GM19395 (cell line): ENCODE data around the gene SHROOM4.

ENCODE experiments used
- ATAC-seq: cut with Tn5 transposase; IDR thresholded peaks from one replicate; pipeline ENCODE4 v1.9.1; 2021; ENCODE audit warnings: mild to moderate bottlenecking, moderate library complexity; ENCODE audit not compliant: unreplicated experiment

SHROOM4 gene

DNA sequence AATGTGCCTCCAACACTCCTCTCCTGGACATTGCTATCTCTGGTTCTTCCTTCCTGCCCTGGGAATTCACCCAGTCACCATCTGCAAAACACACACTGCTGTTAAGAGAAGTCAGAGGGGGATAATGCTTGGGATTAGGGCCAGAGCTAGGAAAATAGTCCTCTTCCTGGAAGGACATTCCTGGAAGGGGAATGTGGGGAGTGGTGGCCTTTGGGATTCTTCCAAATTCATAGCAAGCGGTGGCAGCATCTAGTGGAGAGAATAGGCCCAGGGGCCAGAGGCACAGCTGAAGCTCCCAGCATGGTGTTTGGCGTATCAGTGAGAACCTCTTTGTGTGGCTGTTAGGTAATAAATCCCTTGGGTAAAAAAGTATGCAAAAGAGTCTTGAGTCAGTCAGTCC lies 34.3 kb downstream of the SHROOM4 start:
- no peak for ATAC-seq

DNA sequence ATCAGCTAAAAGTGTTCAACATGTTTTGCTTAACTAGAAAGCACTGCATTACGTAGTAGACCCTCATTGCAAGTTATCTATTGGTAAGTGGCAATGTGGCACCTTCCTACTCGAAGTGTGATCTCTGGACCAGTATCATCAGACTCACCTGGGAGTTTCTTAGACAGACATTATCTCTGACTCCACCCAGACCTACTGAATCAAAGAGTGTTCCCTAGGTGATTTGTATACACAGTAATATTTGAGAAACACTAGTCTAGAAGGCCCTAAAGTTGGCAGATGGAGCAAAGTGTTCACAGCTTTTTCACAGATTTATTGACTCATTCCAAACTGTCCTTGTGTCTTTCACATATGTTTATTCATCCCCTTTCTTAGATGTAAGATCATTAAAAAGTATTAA lies 35.7 kb downstream of the SHROOM4 start:
- no peak for ATAC-seq

DNA sequence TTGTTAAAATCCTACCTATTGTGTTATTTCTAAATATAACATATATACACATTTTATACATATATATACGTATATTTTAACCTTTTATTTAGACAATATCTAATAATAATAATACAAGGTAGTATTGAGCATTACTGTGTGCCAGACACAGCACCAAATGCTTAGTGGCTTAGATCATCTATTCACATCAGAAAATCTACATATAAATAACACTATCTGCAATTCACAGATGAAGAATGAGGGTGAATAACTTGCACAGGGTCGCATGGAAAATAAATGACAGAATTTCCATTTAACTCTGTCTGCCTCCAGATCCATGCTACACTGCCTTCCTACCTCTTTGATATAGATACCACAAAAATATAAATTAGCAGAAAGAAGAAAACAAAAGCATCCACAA lies 37.7 kb downstream of the SHROOM4 start:
- no peak for ATAC-seq

DNA sequence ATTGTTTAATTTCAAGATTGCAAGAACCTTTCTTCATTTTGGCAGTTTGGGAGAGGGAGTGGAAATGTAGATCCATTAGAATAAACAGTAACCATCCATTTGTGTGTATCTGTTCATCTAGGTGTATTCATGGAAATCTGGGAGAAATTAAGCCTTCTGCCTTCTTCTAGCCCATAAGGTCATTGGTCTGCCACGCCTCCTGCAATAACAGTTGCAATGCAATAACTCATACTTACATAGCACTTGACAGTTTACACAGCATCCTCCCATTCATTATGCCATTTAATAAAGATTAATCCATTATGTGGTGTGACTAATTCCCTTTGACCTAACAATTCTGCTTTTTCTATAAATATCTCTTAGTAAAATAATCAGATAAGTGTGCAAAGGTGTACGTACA lies 42.6 kb downstream of the SHROOM4 start:
- no peak for ATAC-seq

GRCh38 chrX:50770702-50771101 lies 43.3 kb downstream of the SHROOM4 start:
- no peak for ATAC-seq

GRCh38 chrX:50769389-50770063 lies 44.5 kb downstream of the SHROOM4 start:
- no peak for ATAC-seq

DNA sequence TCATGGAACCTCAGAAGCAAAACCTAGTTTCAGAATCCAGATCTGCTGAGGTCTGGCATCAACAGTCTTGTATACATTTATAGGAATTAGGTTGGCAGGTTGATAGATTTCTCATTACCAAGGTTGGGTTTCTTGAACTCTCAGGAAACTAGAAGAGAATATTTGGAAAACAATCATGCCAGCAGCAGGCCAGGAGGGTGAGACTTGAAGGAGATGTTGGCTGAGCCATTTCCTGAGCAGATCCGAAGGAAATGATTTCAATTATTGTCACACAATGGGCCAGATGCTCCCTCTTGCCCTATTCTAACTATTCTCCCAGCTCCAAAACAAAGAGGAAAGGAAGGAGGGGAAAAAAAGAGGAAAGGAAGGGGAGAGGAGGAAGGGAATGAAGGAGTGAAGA lies 45.2 kb downstream of the SHROOM4 start:
- ATAC-seq, result no peak

GRCh38 chrX:50765986-50766385 lies 48.0 kb downstream of the SHROOM4 start:
- no peak for ATAC-seq

GRCh38 chrX:50762578-50762977 lies 51.4 kb downstream of the SHROOM4 start:
- ATAC-seq, result no peak

DNA sequence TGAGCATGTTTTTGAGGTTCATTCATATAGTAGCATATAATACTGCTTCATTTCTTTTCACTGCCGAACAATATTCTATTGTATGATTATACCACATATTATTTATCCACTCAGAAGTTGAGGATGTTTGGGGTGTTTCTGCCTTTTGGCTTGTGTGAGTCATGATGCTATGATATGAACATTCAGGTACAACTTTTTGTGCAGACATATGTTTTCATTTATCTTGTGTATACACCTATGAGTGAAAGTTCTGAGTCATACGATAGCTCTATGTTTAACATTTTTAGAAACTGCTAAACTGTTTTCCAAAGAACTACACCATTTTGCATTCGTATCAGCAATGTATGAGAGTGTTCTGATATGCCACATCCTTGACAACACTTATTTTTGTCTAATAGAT lies 57.7 kb downstream of the SHROOM4 start:
- no peak for ATAC-seq

- no peak for ATAC-seq
Observed at GRCh38 chrX:50751091-50751490, 62.9 kb downstream of the SHROOM4 start.

DNA sequence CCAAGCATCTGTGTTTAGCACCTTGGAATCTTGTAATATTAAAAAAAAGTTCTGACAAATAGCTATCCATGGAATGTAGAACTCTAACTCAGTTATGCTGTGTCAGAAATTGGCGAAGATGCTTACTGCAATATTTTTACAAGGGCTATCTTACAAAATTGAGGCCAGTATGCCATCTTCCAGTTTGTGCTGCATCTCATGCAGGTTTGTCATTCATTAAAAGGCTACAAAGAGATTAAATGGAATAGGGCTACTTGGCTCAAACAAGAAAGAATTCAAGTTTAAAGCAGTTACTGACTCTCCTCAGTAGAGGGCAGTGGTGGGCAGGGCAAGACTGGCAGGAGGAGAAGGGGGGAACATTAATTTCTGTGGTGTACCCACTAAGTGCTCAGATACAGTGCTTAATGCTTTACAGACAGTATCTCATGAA lies 66.5 kb downstream of the SHROOM4 start:
- ATAC-seq, result no peak

DNA sequence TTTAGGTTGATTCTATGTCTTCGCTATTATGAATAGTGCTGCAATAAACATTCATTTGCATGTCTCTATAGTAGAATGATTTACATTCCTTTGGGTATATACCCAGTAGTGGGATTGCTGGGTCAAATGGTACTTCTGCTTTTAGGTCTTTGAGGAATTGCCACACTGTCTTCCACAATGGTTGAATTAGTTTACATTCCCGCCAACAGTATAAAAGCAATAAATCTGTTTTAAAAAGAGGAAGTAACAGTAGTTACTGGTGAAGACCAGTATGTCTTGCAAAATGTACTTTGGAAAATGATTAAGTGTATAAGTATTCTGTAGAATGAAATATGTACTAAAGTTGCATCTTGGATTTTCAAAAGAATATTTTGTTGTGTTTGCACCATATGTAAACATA lies 77.3 kb downstream of the SHROOM4 start:
- ATAC-seq, result no peak

DNA sequence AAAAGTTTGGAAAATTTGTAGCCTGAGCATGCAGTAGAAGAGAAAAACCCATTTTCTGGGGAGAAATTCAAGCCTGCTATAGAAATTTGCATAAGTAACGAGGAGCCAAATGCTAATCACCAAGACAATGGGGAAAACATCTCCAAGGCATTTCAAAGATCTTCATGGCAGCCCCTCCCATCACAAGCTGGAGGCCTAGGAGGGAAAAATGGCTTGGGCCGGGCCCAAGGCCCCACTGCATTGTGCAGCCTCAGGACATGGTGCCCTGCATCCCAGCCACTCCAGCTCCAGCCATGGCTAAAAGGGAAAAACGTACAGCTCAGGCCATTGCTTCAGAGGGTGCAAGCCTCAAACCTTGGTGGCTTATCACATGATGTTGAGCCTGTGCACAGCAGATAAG lies 87.7 kb downstream of the SHROOM4 start:
- no peak for ATAC-seq

GRCh38 chrX:50725310-50725709 lies 88.7 kb downstream of the SHROOM4 start:
- no peak for ATAC-seq

- ATAC-seq, result no peak
Observed at GRCh38 chrX:50723006-50723405, 91.0 kb downstream of the SHROOM4 start.

- ATAC-seq, result no peak
Observed at GRCh38 chrX:50721764-50722521, 92.1 kb downstream of the SHROOM4 start.

DNA sequence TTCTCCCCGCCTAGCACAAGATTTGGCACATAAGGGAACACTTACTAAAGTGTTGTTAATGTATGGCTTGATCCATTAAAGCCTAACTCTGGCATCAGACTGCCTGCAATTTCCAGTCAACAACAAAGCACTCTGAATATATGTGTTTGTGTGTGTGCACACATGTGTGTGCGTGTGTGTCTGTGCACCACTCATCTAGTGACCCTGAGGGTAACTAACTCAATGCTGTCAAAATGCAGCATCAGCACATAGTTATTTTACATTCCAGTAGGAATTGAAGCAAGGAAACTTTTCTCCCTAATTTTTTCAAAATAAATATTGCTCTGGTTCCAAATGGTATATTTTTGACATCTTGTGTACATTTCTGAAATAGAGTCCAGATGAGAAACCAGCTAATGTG lies 94.4 kb downstream of the SHROOM4 start:
- no peak for ATAC-seq

DNA sequence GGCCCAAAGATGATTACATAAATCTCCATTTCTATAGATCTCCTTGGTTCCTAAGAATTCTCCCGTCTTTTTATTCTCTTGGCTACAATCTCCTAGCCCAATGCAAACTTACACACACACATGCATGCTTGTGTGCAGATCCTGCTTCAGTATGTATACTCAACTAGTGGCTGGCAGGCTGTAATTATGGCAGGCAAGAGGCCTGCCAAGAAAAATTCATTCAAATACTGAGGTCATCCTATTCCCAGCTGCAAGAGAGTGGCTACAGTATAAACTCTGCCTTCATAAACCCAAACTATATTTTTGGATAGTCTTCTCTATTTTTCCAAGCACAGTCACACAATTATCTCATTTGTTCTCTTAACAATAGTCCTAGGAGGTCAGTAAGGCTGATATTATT lies 95.2 kb downstream of the SHROOM4 start:
- no peak for ATAC-seq

DNA sequence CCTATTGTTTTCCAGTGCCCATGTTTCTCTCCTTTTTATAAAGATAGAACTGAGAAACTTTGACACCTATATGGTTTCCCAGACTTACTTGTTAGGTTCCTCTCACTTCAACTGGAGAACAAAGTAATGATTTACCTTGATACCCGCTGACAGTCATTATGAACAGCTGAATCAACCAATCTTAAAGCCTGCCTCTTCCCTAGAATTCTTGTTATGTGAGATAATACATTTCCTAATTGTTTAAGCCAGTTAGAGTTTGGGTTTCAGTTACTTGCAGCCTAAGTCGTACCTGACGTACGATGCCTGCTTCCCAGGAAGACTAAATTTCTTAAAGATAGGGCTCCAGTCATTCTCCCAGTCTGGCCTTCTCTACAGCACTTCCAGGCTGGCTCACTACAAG lies 97.3 kb downstream of the SHROOM4 start:
- no peak for ATAC-seq

DNA sequence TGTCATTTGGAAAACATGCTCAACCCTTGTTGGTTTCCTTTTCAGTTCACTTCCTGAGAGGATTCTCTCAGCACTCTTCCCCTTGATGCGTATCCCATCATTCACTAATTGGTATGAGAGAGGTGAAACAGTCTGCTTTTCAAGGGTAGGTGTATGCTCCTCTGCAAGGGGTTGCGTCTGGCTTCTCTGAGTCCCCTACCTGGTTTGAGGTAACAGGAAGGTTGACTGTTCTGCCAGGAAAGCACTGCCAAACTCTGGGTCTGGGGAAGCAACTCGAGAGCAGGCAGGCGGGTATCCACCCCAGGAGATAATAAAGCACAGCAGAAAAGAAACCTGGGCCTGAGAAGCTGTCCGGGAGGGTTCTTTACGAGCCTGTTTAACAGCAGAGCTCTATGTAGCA lies 101.2 kb downstream of the SHROOM4 start:
- no peak for ATAC-seq

DNA sequence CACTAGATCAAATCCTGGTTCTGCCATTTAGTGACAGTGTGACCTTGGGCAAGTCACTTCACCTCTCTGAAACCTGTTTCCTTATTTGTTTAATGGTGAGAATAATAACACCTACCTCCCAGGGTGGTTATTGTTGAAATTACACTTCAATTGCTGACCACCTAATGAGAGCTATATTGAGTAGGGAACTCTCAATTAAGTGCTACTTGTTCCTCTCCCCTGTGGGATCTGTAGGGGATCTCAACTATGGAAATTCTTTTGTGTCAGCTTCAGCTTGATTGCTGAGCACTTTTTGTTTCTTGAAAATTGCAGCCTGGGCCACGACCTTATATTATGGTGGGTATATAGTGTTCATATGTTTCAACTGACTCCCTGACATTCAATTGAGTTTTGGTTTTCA lies 102.1 kb downstream of the SHROOM4 start:
- no peak for ATAC-seq
